H9 (cell line): Measurements from ENCODE around the gene TMEM132C. TPM values are rescaled to one million over a fixed set of nuclear protein-coding genes. Genes with fewer than 3 reads are reported as not detected.
A peak's percentile ranks its signal among the peaks of the same experiment; 100 is the strongest.

Experiments used
- DNase-seq: peaks from one replicate; pipeline ENCODE4 v3.0.0-alpha.2; 2017
- H2AFZ ChIP-seq: one replicate; pipeline ENCODE4 v1.6.1; 2013; ENCODE audit warnings: mild to moderate bottlenecking, low read length, control low read depth, moderate library complexity
- H2AK5ac ChIP-seq: 2 replicates; pipeline ENCODE4 v1.6.1; 2013; ENCODE audit warnings: low read length, control low read depth, mixed read lengths; ENCODE audit not compliant: insufficient read length
- H2BK120ac ChIP-seq: one replicate; pipeline ENCODE4 v1.6.1; 2013; ENCODE audit warnings: low read depth, mild to moderate bottlenecking, low read length, control low read depth, inconsistent platforms; ENCODE audit not compliant: poor library complexity, severe bottlenecking
- H2BK12ac ChIP-seq: 2 replicates; pipeline ENCODE4 v1.6.1; 2013; ENCODE audit warnings: low read length, control low read depth, mixed read lengths, low read depth; ENCODE audit not compliant: insufficient read length
- H2BK15ac ChIP-seq: 2 replicates; pipeline ENCODE4 v1.6.1; 2013; ENCODE audit warnings: low read depth, low read length, control low read depth
- H2BK20ac ChIP-seq: one replicate; pipeline ENCODE4 v1.6.1; 2013; ENCODE audit warnings: low read depth, mild to moderate bottlenecking, low read length, control low read depth, inconsistent platforms; ENCODE audit not compliant: poor library complexity, severe bottlenecking
- H2BK5ac ChIP-seq: 2 replicates; pipeline ENCODE4 v1.6.1; 2013; ENCODE audit warnings: low read length, control low read depth, mixed read lengths; ENCODE audit not compliant: insufficient read length
- H3K14ac ChIP-seq: 2 replicates; pipeline ENCODE4 v1.6.1; 2013; ENCODE audit warnings: low read length, control low read depth; ENCODE audit not compliant: insufficient read depth
- H3K18ac ChIP-seq: 2 replicates; pipeline ENCODE4 v1.6.1; 2013; ENCODE audit warnings: low read depth, mild to moderate bottlenecking, mixed read lengths, low read length, control low read depth; ENCODE audit not compliant: insufficient read length
- H3K23ac ChIP-seq: 2 replicates; pipeline ENCODE4 v1.6.1; 2013; ENCODE audit warnings: low read length, control low read depth, mixed read lengths, low read depth; ENCODE audit not compliant: insufficient read length
- H3K23me2 ChIP-seq: 2 replicates; pipeline ENCODE4 v1.6.1; 2013; ENCODE audit warnings: low read depth, mild to moderate bottlenecking, mixed read lengths, low read length, control low read depth; ENCODE audit not compliant: insufficient read length, poor library complexity, severe bottlenecking
- H3K27ac ChIP-seq: 2 replicates; pipeline ENCODE4 v1.5.1; 2013; ENCODE audit warnings: low read length, control low read depth, mixed read lengths, low read depth; ENCODE audit not compliant: insufficient read length
- H3K27me3 ChIP-seq: 2 replicates; pipeline ENCODE4 v1.6.1; 2013; ENCODE audit warnings: low read length, control low read depth, inconsistent platforms; ENCODE audit not compliant: insufficient read depth
- H3K4ac ChIP-seq: 2 replicates; pipeline ENCODE4 v1.6.1; 2013; ENCODE audit warnings: low read depth, mild to moderate bottlenecking, control low read depth, inconsistent platforms, low read length, moderate library complexity
- H3K4me1 ChIP-seq: 2 replicates; pipeline ENCODE4 v1.6.1; 2013; ENCODE audit warnings: low read length, control low read depth, inconsistent platforms; ENCODE audit not compliant: insufficient read depth
- H3K4me2 ChIP-seq: 2 replicates; pipeline ENCODE4 v1.6.1; 2013; ENCODE audit warnings: low read length, control low read depth, mixed read lengths; ENCODE audit not compliant: insufficient read length, insufficient read depth
- H3K56ac ChIP-seq: 2 replicates; pipeline ENCODE4 v1.6.1; 2013; ENCODE audit warnings: low read depth, mild to moderate bottlenecking, mixed read lengths, low read length, control low read depth; ENCODE audit not compliant: insufficient read length
- H3K79me1 ChIP-seq: 2 replicates; pipeline ENCODE4 v1.6.1; 2013; ENCODE audit warnings: low read depth, mild to moderate bottlenecking, moderate library complexity, low read length, control low read depth, inconsistent platforms; ENCODE audit not compliant: insufficient read depth, poor library complexity, severe bottlenecking
- H3K79me2 ChIP-seq: 2 replicates; pipeline ENCODE4 v1.6.1; 2013; ENCODE audit warnings: low read length, control low read depth, inconsistent platforms; ENCODE audit not compliant: insufficient read depth
- H3K9ac ChIP-seq: 2 replicates; pipeline ENCODE4 v1.6.1; 2013; ENCODE audit warnings: low read length, control low read depth, mixed read lengths; ENCODE audit not compliant: insufficient read length; ENCODE audit errors: extremely low read depth
- H3K9me3 ChIP-seq: one replicate; pipeline ENCODE4 v1.6.1; 2013; ENCODE audit warnings: low read depth, low read length, inconsistent platforms; ENCODE audit not compliant: control insufficient read depth
- H3T11ph ChIP-seq: one replicate; pipeline ENCODE4 v1.6.1; 2013; ENCODE audit warnings: mild to moderate bottlenecking, low read length, control low read depth, inconsistent platforms
- H4K20me1 ChIP-seq: one replicate; pipeline ENCODE4 v1.6.1; 2013; ENCODE audit not compliant: control insufficient read depth, insufficient read length, insufficient read depth
- H4K5ac ChIP-seq: 2 replicates; pipeline ENCODE4 v1.6.1; 2013; ENCODE audit warnings: low read depth, mild to moderate bottlenecking, mixed read lengths, low read length, control low read depth; ENCODE audit not compliant: insufficient read length
- H4K8ac ChIP-seq: replicated peaks from 2 replicates; pipeline ENCODE4 v1.6.1; 2013; ENCODE audit warnings: low read length, control low read depth, mixed read lengths, low read depth; ENCODE audit not compliant: insufficient read length
- H4K91ac ChIP-seq: 2 replicates; pipeline ENCODE4 v1.6.1; 2013; ENCODE audit warnings: low read depth, mild to moderate bottlenecking, moderate library complexity, mixed read lengths, low read length, control low read depth; ENCODE audit not compliant: insufficient read length
- H3K27ac Mint-ChIP-seq, 3 experiments: 2 replicates in 2 of 3; 3 replicates in 1 of 3; pipeline ENCODE4 v1.8.0; 2020 to 2021; ENCODE audit warnings: mixed read lengths in 3 of 3, mild to moderate bottlenecking in 1 of 3, moderate library complexity in 1 of 3
- H3K27me3 Mint-ChIP-seq: 2 replicates; pipeline ENCODE4 v1.8.0; 2021; ENCODE audit warnings: low read depth, mild to moderate bottlenecking, moderate library complexity, mixed read lengths
- H3K36me3 Mint-ChIP-seq, 3 experiments: 2 replicates in 2 of 3; 3 replicates in 1 of 3; pipeline ENCODE4 v1.8.0; 2020 to 2021; ENCODE audit warnings: low read depth in 3 of 3, mixed read lengths in 3 of 3; ENCODE audit not compliant: insufficient read depth in 1 of 3
- H3K4me1 Mint-ChIP-seq, 2 experiments: 2 replicates each; pipeline ENCODE4 v1.8.0; 2020; ENCODE audit warnings: mixed read lengths in 2 of 2
- H3K4me3 Mint-ChIP-seq, 2 experiments: 2 replicates in 1 of 2; 3 replicates in 1 of 2; pipeline ENCODE4 v1.8.0; 2020 to 2021; ENCODE audit warnings: mild to moderate bottlenecking in 2 of 2, mixed read lengths in 2 of 2, moderate library complexity in 1 of 2
- H3K9me3 Mint-ChIP-seq, 2 experiments: 2 replicates in 1 of 2; 3 replicates in 1 of 2; pipeline ENCODE4 v1.8.0; 2020; ENCODE audit warnings: mild to moderate bottlenecking in 2 of 2, mixed read lengths in 2 of 2, moderate library complexity in 1 of 2
- CTCF ChIP-seq: fragments of 200-600 bp; sonication (generic); conservative IDR thresholded peaks from 3 replicates; pipeline ENCODE4 v1.8.0; 2021; ENCODE audit warnings: antibody characterized with exemption, mild to moderate bottlenecking
- WGBS: extraction: QIAGEN DNeasy Blood & Tissue Kit; methylation state at CpG from one replicate; pipeline ENCODE4 v1.1.7; 2013; ENCODE audit warnings: missing lambda C conversion rate, low lambda C conversion rate, mixed read lengths; ENCODE audit not compliant: insufficient read length; ENCODE audit errors: extremely low coverage; 5-methylcytosine and 5-hydroxymethylcytosine counted together
- total RNA-seq: library from RNA; stranded (reverse); gene quantifications from 2 replicates; pipeline ENCODE4 v1.2.1, GENCODE V29; 2021

The TMEM132C gene
- total RNA-seq, 1 experiment from 2014 or later: 0.22 TPM

DNA sequence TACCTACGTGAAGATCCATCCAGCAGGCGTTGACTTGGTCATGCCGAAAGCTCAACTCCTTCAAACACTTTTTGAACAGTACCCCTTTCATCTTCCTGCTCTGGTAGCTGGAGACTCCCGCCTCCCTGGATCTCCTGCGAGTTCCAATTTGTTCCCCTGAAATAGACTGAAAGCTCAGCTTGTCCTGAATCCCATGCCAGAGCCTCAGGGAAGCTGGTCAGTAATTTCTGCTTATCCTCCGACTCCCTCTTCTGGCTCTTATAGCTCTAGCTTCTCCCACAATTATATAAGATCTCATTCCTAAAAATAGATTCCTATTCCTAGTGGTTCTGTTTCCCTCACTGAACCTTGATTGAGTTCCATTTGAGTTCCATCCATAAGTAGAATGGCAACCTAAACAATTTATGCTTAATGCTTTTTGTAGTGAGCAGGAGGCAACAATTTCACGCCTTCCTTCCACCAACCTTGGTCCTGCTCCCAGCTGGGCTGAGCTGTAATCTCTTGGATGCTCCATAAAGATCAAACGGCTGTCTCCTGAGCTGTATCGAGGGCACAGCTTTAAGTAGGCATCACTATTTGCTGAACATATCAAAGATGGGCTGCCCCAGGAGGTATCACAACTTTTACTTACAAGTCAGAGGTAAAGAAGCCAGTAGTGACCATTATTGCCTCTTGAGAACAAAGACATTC, 8.0 kb upstream of the TMEM132C start:
- peaks cover 15% of the 10 kb centered on the region for H3K27me3 Mint-ChIP-seq
- Histone ChIP-seq H4K5ac (no peak overlapping the region), H3K4ac (no peak overlapping the region), H3K79me1 (no peaks in the 10 kb centered on the region), H3K27me3 (no peaks in the 10 kb centered on the region), H3K9me3 (no peaks in the 10 kb centered on the region), H3K23ac (no peak overlapping the region), H3K14ac (no peak overlapping the region), H3T11ph (no peak overlapping the region), H4K20me1 (no peaks in the 10 kb centered on the region), H2BK15ac (no peak overlapping the region), H2BK12ac (no peak overlapping the region), H3K9ac (no peak overlapping the region), H2BK120ac (no peak overlapping the region), H3K18ac (no peak overlapping the region), H4K91ac (no peak overlapping the region), H3K79me2 (no peaks in the 10 kb centered on the region), H4K8ac (no peak overlapping the region), H2AK5ac (no peak overlapping the region), H3K4me2 (no peak overlapping the region), H2BK20ac (no peak overlapping the region), H3K27ac (no peak overlapping the region), H3K23me2 (no peaks in the 10 kb centered on the region), H2BK5ac (no peak overlapping the region), H2AFZ (no peak overlapping the region), H3K4me1 (no peaks in the 10 kb centered on the region), H3K56ac (no peak overlapping the region)
- peaks cover 0 to 3% (median 2%) of the 10 kb centered on the region in 3 experiments; a peak in 3 of 7 replicates for H3K36me3 Mint-ChIP-seq
- H3K4me3 Mint-ChIP-seq: no peak overlapping the region
- H3K27ac Mint-ChIP-seq: no peak overlapping the region
- DNase-seq: peak; percentile 44
- no CpG with 5 or more reads among the region's 9 CpGs for WGBS
- H3K9me3 Mint-ChIP-seq: peaks cover 4 to 8% of the 10 kb centered on the region in 2 experiments
- no peak for TF ChIP-seq CTCF
- H3K4me1 Mint-ChIP-seq: peaks cover 4 to 6% of the 10 kb centered on the region in 2 experiments; a peak in 2 of 4 replicates
